ENCODE data around the gene COL23A1. TPM values are rescaled to one million over a fixed set of nuclear protein-coding genes. Genes with fewer than 3 reads are reported as not detected.
"Not testable (repeated sequence)": the region's sequence is repeated elsewhere in the genome, so short reads cannot be mapped to it uniquely, and the experiment has no call there.

The COL23A1 gene
- polyA plus RNA-seq, 2 donors: 0.59 to 0.75 TPM

GRCh38 chr5:178198706-178199105 lies 391.5 kb downstream of the COL23A1 start:
- Histone ChIP-seq H3K27ac (ENCODE audit: low read depth in 2 of 2, low read length in 1 of 2) (no peak overlapping the region), H3K27me3 (ENCODE audit: control insufficient read depth in 1 of 2, insufficient read depth in 2 of 2, low read length in 2 of 2) (no peaks in the 10 kb centered on the region), H3K36me3 (ENCODE audit: control insufficient read depth in 2 of 2, insufficient read depth in 2 of 2, low read length in 1 of 2) (no peaks in the 10 kb centered on the region), H3K4me1 (ENCODE audit: control insufficient read depth in 2 of 2, insufficient read depth in 2 of 2, low read length in 1 of 2) (peaks cover 0 to 11% of the 10 kb centered on the region in 2 donors), H3K9me3 (ENCODE audit: control insufficient read depth in 2 of 2, insufficient read depth in 1 of 2, low read depth in 1 of 2, low read length in 1 of 2) (no peaks in the 10 kb centered on the region), H3K4me3 (ENCODE audit: low read depth in 1 of 2, low read length in 2 of 2) (no peak overlapping the region)
- WGBS, 2 donors: 79 to 81% methylated on average over 10 to 11 of the region's 11 CpGs

DNA sequence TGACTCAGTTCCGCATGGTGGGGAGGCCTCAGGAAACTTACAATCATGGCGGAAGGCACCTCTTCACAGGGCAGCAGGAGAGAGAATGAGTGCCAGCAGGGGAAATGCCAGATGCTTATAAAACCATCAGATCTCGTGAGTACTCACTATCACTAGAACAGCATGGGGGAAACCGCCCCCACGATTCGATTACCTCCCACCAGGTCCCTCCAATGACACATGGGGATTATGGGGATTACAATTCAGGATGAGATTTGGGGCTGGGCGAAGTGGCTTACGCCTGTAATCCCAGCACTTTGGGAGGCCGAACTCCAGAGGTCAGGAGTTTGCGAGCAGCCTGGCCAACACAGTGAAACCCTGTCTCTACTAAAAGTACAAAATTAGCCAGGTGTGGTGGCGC lies 392.0 kb downstream of the COL23A1 start:
- H3K27me3 ChIP-seq (ENCODE audit: control insufficient read depth in 1 of 2, insufficient read depth in 2 of 2, low read length in 2 of 2); H3K27ac ChIP-seq (ENCODE audit: low read depth in 2 of 2, low read length in 1 of 2); H3K9me3 ChIP-seq (ENCODE audit: control insufficient read depth in 2 of 2, insufficient read depth in 1 of 2, low read depth in 1 of 2, low read length in 1 of 2); H3K4me3 ChIP-seq (ENCODE audit: low read depth in 1 of 2, low read length in 2 of 2); H3K36me3 ChIP-seq (ENCODE audit: control insufficient read depth in 2 of 2, insufficient read depth in 2 of 2, low read length in 1 of 2): not testable (repeated sequence)
- H3K4me1 ChIP-seq (ENCODE audit: control insufficient read depth in 2 of 2, insufficient read depth in 2 of 2, low read length in 1 of 2): peaks cover 0 to 15% of the 10 kb centered on the region in 2 donors
- WGBS, 2 donors: 75 to 88% methylated on average over 11 of the region's 11 CpGs

DNA sequence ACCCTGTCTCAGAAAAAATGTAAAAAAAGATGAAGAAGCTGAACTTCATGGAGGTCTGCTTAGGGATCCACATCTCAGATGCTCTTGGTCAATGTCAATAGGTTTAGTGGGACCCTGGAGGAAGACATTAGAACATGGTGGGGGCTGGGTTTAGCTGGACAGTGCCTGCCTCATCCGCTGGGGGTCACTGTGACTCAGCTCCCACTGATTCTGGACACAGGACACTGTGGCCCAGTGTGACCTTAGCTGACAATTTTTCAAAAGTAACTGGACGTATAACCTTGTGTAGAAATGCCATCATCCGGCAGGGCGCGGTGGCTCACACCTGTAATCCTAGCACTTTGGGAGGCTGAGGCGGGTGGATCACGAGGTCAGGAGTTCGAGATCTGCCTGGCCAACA lies 393.2 kb downstream of the COL23A1 start:
- no peaks in the 10 kb centered on the region for H3K9me3 ChIP-seq (ENCODE audit: control insufficient read depth in 2 of 2, insufficient read depth in 1 of 2, low read depth in 1 of 2, low read length in 1 of 2)
- peaks cover 0 to 13% of the 10 kb centered on the region in 2 donors for H3K4me1 ChIP-seq (ENCODE audit: control insufficient read depth in 2 of 2, insufficient read depth in 2 of 2, low read length in 1 of 2)
- WGBS, 2 donors: 79 to 87% methylated on average over 8 of the region's 8 CpGs
- no peaks in the 10 kb centered on the region for H3K27me3 ChIP-seq (ENCODE audit: control insufficient read depth in 1 of 2, insufficient read depth in 2 of 2, low read length in 2 of 2)
- H3K4me3 ChIP-seq (ENCODE audit: low read depth in 1 of 2, low read length in 2 of 2): no peak overlapping the region
- no peak overlapping the region for H3K27ac ChIP-seq (ENCODE audit: low read depth in 2 of 2, low read length in 1 of 2)
- H3K36me3 ChIP-seq (ENCODE audit: control insufficient read depth in 2 of 2, insufficient read depth in 2 of 2, low read length in 1 of 2): no peaks in the 10 kb centered on the region

DNA sequence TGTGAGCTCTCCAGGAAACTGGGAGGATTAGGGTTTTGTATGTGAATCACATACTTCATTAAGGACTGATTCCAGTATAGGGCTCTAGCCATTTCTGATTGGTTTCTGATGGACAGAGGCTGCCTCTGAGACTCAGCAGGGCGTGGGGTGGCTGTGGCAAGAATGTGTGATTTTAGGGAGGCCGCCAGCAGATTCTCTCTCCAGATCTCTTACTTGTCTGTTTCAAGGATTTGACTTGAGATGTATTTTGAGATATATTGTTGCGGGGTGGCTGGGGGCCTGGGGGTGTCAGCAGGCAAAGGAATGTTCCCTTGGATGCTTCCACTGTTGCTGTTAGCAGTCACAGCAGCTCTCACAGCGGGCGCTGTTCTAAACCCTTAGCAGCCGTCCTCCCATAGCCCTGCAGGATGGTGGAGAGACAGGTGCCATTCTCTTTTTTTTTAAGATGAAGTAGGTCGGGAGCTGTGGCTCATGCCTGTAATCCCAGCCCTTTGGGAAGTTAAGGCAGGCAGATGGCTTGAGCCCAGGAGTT lies 393.8 kb downstream of the COL23A1 start:
- no peak overlapping the region for H3K27ac ChIP-seq (ENCODE audit: low read depth in 2 of 2, low read length in 1 of 2)
- peaks cover 0 to 10% of the 10 kb centered on the region in 2 donors for H3K4me1 ChIP-seq (ENCODE audit: control insufficient read depth in 2 of 2, insufficient read depth in 2 of 2, low read length in 1 of 2)
- no peaks in the 10 kb centered on the region for H3K36me3 ChIP-seq (ENCODE audit: control insufficient read depth in 2 of 2, insufficient read depth in 2 of 2, low read length in 1 of 2)
- H3K27me3 ChIP-seq (ENCODE audit: control insufficient read depth in 1 of 2, insufficient read depth in 2 of 2, low read length in 2 of 2): no peaks in the 10 kb centered on the region
- no peak overlapping the region for H3K4me3 ChIP-seq (ENCODE audit: low read depth in 1 of 2, low read length in 2 of 2)
- no peaks in the 10 kb centered on the region for H3K9me3 ChIP-seq (ENCODE audit: control insufficient read depth in 2 of 2, insufficient read depth in 1 of 2, low read depth in 1 of 2, low read length in 1 of 2)
- WGBS, 2 donors: 80 to 82% methylated on average over 7 of the region's 7 CpGs

GRCh38 chr5:178194026-178194425 lies 396.2 kb downstream of the COL23A1 start:
- Histone ChIP-seq H3K27me3 (ENCODE audit: control insufficient read depth in 1 of 2, insufficient read depth in 2 of 2, low read length in 2 of 2) (no peaks in the 10 kb centered on the region), H3K4me1 (ENCODE audit: control insufficient read depth in 2 of 2, insufficient read depth in 2 of 2, low read length in 1 of 2) (peaks cover 0 to 8% of the 10 kb centered on the region in 2 donors), H3K4me3 (ENCODE audit: low read depth in 1 of 2, low read length in 2 of 2) (no peak overlapping the region), H3K36me3 (ENCODE audit: control insufficient read depth in 2 of 2, insufficient read depth in 2 of 2, low read length in 1 of 2) (no peaks in the 10 kb centered on the region), H3K27ac (ENCODE audit: low read depth in 2 of 2, low read length in 1 of 2) (no peak overlapping the region), H3K9me3 (ENCODE audit: control insufficient read depth in 2 of 2, insufficient read depth in 1 of 2, low read depth in 1 of 2, low read length in 1 of 2) (no peaks in the 10 kb centered on the region)
- 22 to 29% methylated on average over 7 of the region's 7 CpGs for WGBS, 2 donors

GRCh38 chr5:178193251-178193809 lies 396.9 kb downstream of the COL23A1 start:
- no peaks in the 10 kb centered on the region for H3K9me3 ChIP-seq (ENCODE audit: control insufficient read depth in 2 of 2, insufficient read depth in 1 of 2, low read depth in 1 of 2, low read length in 1 of 2)
- peaks cover 0 to 8% of the 10 kb centered on the region in 2 donors for H3K4me1 ChIP-seq (ENCODE audit: control insufficient read depth in 2 of 2, insufficient read depth in 2 of 2, low read length in 1 of 2)
- no peaks in the 10 kb centered on the region for H3K36me3 ChIP-seq (ENCODE audit: control insufficient read depth in 2 of 2, insufficient read depth in 2 of 2, low read length in 1 of 2)
- WGBS, 2 donors: 59 to 61% methylated on average over 8 of the region's 8 CpGs
- no peaks in the 10 kb centered on the region for H3K27me3 ChIP-seq (ENCODE audit: control insufficient read depth in 1 of 2, insufficient read depth in 2 of 2, low read length in 2 of 2)
- H3K27ac ChIP-seq (ENCODE audit: low read depth in 2 of 2, low read length in 1 of 2): no peak overlapping the region
- H3K4me3 ChIP-seq (ENCODE audit: low read depth in 1 of 2, low read length in 2 of 2): no peak overlapping the region

- H3K27ac ChIP-seq (ENCODE audit: low read depth in 2 of 2, low read length in 1 of 2): no peak overlapping the region
- no peaks in the 10 kb centered on the region for H3K36me3 ChIP-seq (ENCODE audit: control insufficient read depth in 2 of 2, insufficient read depth in 2 of 2, low read length in 1 of 2)
- no peaks in the 10 kb centered on the region for H3K9me3 ChIP-seq (ENCODE audit: control insufficient read depth in 2 of 2, insufficient read depth in 1 of 2, low read depth in 1 of 2, low read length in 1 of 2)
- no peaks in the 10 kb centered on the region for H3K27me3 ChIP-seq (ENCODE audit: control insufficient read depth in 1 of 2, insufficient read depth in 2 of 2, low read length in 2 of 2)
- 86 to 93% methylated on average over 7 of the region's 7 CpGs for WGBS, 2 donors
- peaks cover 0 to 8% of the 10 kb centered on the region in 2 donors for H3K4me1 ChIP-seq (ENCODE audit: control insufficient read depth in 2 of 2, insufficient read depth in 2 of 2, low read length in 1 of 2)
- H3K4me3 ChIP-seq (ENCODE audit: low read depth in 1 of 2, low read length in 2 of 2): no peak overlapping the region
Observed at GRCh38 chr5:178192787-178193186, 397.4 kb downstream of the COL23A1 start.

GRCh38 chr5:178192244-178192643 lies 397.9 kb downstream of the COL23A1 start:
- Histone ChIP-seq H3K4me3 (ENCODE audit: low read depth in 1 of 2, low read length in 2 of 2) (no peak overlapping the region), H3K27me3 (ENCODE audit: control insufficient read depth in 1 of 2, insufficient read depth in 2 of 2, low read length in 2 of 2) (no peaks in the 10 kb centered on the region), H3K27ac (ENCODE audit: low read depth in 2 of 2, low read length in 1 of 2) (no peak overlapping the region), H3K36me3 (ENCODE audit: control insufficient read depth in 2 of 2, insufficient read depth in 2 of 2, low read length in 1 of 2) (no peaks in the 10 kb centered on the region), H3K9me3 (ENCODE audit: control insufficient read depth in 2 of 2, insufficient read depth in 1 of 2, low read depth in 1 of 2, low read length in 1 of 2) (no peaks in the 10 kb centered on the region), H3K4me1 (ENCODE audit: control insufficient read depth in 2 of 2, insufficient read depth in 2 of 2, low read length in 1 of 2) (peaks cover 0 to 8% of the 10 kb centered on the region in 2 donors)
- 43 to 45% methylated on average over 2 of the region's 2 CpGs for WGBS, 2 donors

DNA sequence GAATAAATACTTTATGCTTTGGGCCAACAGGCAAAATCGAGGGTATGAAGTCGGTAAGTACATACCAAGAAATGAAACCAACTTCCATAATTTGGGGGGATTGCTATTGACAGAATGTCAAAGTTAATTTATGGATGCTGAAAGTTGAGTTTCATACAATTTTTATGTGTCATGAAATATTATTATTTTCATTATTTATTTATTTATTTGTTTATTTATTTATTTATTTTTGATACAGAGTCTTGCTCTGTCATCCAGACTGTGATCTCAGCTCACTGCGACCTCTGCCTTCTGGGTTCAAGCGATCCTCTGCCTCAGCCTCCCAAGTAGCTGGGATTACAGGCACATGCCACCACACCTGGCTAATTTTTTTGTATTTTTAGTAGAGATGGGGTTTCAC lies 398.5 kb downstream of the COL23A1 start:
- H3K4me3 ChIP-seq (ENCODE audit: low read depth in 1 of 2, low read length in 2 of 2): no peak overlapping the region
- 73 to 81% methylated on average over 4 of the region's 4 CpGs for WGBS, 2 donors

DNA sequence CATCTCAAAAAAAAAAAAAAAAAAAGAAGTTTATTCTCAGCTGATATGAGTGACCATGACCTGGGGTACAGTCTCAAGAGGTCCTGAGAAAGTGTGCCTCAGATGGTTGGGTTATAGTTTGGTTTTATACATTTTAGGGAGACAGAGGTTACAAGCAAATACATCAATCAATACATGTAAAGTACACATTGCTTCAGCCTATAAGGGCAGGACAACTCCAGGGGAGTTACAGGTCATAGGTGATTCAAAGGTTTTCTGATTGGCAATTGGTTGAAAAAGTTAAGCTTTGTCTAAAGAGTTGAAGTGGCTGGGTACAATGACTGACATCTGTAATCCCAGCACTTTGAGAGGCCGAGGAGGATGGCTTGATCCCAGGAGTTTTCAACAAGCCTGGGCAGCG lies 400.8 kb downstream of the COL23A1 start:
- Histone ChIP-seq H3K9me3 (ENCODE audit: control insufficient read depth in 2 of 2, insufficient read depth in 1 of 2, low read depth in 1 of 2, low read length in 1 of 2) (no peaks in the 10 kb centered on the region), H3K27me3 (ENCODE audit: control insufficient read depth in 1 of 2, insufficient read depth in 2 of 2, low read length in 2 of 2) (no peaks in the 10 kb centered on the region), H3K4me1 (ENCODE audit: control insufficient read depth in 2 of 2, insufficient read depth in 2 of 2, low read length in 1 of 2) (peaks cover 0 to 8% of the 10 kb centered on the region in 2 donors), H3K4me3 (ENCODE audit: low read depth in 1 of 2, low read length in 2 of 2) (no peak overlapping the region), H3K27ac (ENCODE audit: low read depth in 2 of 2, low read length in 1 of 2) (no peak overlapping the region), H3K36me3 (ENCODE audit: control insufficient read depth in 2 of 2, insufficient read depth in 2 of 2, low read length in 1 of 2) (no peaks in the 10 kb centered on the region)
- WGBS, 2 donors: 24 to 36% methylated on average over 2 of the region's 2 CpGs

More for the DNA sequence above, 398.5 kb downstream of the COL23A1 start:
- Histone ChIP-seq H3K27me3 (ENCODE audit: control insufficient read depth in 1 of 2, insufficient read depth in 2 of 2, low read length in 2 of 2) (no peaks in the 10 kb centered on the region), H3K4me1 (ENCODE audit: control insufficient read depth in 2 of 2, insufficient read depth in 2 of 2, low read length in 1 of 2) (peaks cover 0 to 8% of the 10 kb centered on the region in 2 donors), H3K27ac (ENCODE audit: low read depth in 2 of 2, low read length in 1 of 2) (no peak overlapping the region), H3K9me3 (ENCODE audit: control insufficient read depth in 2 of 2, insufficient read depth in 1 of 2, low read depth in 1 of 2, low read length in 1 of 2) (no peaks in the 10 kb centered on the region), H3K36me3 (ENCODE audit: control insufficient read depth in 2 of 2, insufficient read depth in 2 of 2, low read length in 1 of 2) (no peaks in the 10 kb centered on the region)
